LNCAP (cell line): ENCODE results near the gene EPB41L1.

Experiments used
- CTCF ChIP-seq: fragments of 450-650 bp; IDR thresholded peaks from 2 replicates; pipeline ENCODE4 v1.5.1; 2017; ENCODE audit warnings: mild to moderate bottlenecking

Gene EPB41L1

GRCh38 chr20:36173451-36173933 lies 19.0 kb downstream of the EPB41L1 start:
- no peak for TF ChIP-seq CTCF

- TF ChIP-seq CTCF = no peak
Observed at GRCh38 chr20:36175016-36175415, 20.5 kb downstream of the EPB41L1 start.

GRCh38 chr20:36175475-36175995 lies 21.0 kb downstream of the EPB41L1 start:
- TF ChIP-seq CTCF = no peak

GRCh38 chr20:36177716-36178115 lies 23.2 kb downstream of the EPB41L1 start:
- no peak for TF ChIP-seq CTCF

GRCh38 chr20:36179170-36179945 lies 24.8 kb downstream of the EPB41L1 start:
- no peak for TF ChIP-seq CTCF

GRCh38 chr20:36180323-36180722 lies 25.8 kb downstream of the EPB41L1 start:
- no peak for TF ChIP-seq CTCF

GRCh38 chr20:36181934-36182603 lies 27.5 kb downstream of the EPB41L1 start:
- no peak for TF ChIP-seq CTCF
